ENCODE data around the gene MSTN.
"Not testable (repeated sequence)": the region's sequence is repeated elsewhere in the genome, so short reads cannot be mapped to it uniquely, and the experiment has no call there.

The MSTN gene

DNA sequence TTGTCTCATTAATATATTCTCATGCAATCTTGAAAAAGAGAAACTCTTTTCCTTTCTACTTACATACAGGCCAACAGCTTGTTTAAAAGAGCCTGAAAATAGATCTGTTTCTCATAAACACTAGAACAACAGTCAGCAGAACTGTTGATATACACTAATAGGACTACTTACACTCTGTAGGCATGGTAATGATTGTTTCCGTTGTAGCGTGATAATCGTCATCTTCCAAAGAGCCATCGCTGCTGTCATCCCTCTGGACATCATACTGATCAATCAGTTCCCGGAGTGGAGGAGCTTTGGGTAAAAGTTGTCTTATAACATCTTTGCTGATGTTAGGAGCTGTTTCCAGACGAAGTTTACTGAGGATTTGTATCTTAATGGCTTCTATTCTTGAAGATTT lies 476 bp downstream of the MSTN start:
- DNase-seq: no peak

DNA sequence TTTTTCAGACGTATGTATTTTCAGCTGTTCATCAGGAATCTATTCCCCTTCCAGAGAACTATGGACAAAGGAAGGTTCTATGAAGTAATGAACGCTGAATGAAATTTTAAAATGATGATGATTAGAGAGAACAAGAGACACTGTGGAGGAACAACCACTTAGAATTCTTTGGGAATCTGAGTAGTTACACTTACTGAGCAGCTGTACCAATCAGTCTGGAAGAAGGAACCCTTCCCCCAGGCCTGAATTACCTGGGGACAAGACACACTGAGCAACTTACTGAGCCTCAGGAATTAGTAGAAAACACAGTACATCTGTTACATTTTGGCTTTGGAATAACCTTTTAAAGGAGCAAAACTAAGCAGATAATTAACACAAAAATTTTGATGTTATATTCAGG lies 1.9 kb downstream of the MSTN start:
- no peak for DNase-seq

GRCh38 chr2:190060019-190060418 lies 2.5 kb downstream of the MSTN start:
- DNase-seq: no peak

GRCh38 chr2:190053426-190053825 lies 9.1 kb downstream of the MSTN start:
- no peak for DNase-seq

GRCh38 chr2:190052307-190052706 lies 10.2 kb downstream of the MSTN start:
- no peak for DNase-seq

DNA sequence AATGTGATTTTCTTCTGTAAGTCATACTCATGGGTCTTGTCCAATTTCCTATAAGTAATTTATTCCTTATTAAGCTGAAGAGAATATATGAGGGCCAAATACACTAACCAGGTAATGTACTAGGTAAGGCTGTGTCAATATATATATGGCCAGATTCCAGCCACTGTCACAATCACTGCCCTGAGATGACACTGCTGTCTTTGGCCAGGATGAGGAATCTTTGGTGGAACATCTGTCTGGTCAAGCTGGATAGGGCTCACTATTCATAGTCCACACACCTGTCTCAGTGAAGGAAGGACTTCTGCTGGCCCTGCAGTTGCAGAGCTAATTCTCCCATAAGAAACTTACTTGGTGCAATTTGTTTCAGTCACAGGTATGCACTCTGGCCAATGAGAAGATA lies 11.3 kb downstream of the MSTN start:
- DNase-seq: no peak

DNA sequence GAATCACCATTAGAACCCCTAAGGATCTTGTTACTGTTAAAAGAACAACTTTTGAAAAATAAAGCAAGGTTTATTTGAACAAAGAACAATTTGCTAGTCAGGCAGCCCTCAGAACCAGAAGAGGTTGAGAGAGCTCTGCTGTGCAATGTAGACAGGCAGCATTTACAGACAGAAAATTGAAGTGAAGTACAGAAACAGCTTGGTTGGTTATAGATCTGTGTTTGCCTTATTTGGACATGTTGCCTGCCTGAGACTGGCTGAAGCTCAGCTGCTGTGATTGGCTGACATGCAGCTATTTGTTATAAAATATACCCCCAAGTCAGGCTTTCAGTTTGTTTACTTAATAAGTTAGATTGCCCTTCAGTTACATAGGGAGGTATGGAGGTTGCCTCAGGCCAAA lies 12.5 kb downstream of the MSTN start:
- DNase-seq: peak; percentile 13

- DNase-seq: no peak
Observed at GRCh38 chr2:190044866-190045265, 17.7 kb downstream of the MSTN start.

GRCh38 chr2:190043441-190043840 lies 19.1 kb downstream of the MSTN start:
- DNase-seq: peak; percentile 8

GRCh38 chr2:190036071-190036470 lies 26.5 kb downstream of the MSTN start:
- DNase-seq: no peak

GRCh38 chr2:190034417-190034816 lies 28.1 kb downstream of the MSTN start:
- not testable (repeated sequence) for DNase-seq

DNA sequence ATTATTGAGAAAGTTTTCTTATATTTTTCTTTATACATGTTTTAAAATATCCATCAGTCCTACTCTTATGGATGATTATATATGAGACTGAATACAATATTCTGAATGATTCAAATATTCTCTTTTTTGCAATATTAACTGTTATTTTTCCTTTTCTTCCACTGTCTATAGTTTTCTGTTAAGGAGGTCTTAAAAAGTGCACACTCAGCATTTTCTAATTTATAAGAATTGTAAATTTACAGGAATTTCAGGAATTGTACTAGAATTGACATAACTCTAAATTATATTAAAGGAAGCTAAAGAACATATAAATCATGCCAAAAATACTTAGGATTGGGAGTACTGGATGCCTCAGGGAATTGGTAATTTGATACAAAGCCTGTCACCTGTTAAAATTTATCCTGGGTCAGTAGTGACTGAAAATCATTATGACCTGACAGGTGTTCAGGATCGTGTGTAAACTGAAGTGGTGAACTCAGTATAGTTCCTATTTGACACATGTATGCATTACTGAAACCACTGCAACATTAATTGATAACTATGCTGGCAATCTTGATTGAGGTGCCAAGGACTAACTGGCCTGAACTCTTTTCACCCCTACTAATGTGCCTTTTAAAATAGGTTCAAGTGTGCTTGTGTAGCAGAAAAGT lies 30.4 kb downstream of the MSTN start:
- DNase-seq: no peak

DNA sequence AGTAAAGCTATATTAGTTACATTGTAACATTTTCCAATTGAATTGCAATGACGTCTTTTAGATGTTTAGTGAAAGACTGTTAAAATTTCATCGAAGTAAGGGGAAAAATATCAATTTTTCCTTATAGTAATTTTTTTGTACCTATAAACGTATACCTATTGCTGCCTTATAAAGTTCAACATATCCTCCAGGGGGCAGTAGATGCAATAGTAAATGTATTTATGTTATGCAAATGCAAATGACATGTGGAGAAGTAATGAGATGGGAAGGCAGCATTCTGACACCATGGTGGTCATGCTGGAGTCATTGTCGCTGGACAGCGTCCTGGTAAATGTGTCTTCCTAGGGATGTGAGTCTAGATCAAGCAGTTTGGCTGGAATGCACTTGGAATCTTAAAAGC lies 38.7 kb downstream of the MSTN start:
- DNase-seq: peak; percentile 37

DNA sequence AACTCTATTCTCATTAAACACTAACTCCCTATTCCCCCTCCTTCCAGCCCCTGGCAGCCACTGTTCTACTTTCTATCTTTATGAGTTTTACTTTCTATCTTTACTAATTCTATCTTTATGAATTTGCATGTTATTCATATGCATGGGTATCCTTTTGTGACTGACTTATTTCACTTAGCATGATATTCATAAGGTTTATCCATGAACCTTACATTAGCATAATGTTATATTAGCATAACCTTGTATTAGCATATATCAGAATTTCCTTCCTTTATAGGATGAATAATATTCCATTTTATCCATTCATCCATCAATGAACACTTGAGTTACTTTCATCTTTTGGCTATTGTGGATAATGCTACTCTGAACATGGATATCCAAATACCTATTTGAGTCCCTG lies 41.8 kb downstream of the MSTN start:
- DNase-seq: no peak

DNA sequence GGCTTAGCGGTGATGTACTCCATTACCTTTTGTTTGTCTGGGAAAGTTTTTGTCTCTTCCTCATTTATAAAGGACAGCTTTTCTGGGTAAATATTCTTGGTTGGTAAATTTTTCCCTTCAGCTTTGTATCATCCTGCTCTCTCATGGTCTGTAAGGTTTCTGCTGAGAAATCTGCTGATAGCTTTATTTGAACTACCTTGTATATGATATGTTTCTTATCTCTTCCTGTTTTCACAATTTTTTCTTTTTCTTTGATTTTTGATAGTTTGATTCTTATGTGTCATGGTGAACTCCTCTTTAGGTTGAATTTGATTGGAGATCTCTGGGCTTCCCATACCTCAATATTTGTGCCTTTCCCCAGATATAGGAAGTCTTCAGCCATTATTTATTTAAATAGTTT lies 44.7 kb downstream of the MSTN start:
- DNase-seq: no peak

DNA sequence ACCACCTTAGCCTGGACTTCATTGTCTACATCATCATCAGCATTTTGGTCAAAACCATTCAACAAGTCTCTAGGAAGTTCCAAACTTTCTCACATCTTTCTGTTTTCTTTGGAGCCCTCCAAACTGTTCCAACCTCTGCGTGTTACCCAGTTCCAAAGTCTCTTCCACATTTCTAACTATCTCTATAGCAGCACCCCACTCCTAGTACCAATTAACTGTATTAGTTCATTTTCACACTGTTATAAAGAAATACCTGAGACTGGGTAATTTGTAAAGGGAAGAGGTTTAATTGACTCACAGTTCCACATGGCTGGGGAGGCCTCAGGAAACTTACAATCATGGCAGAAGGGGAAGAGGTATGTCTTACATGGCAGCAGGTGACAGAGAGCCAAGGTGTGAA lies 46.6 kb downstream of the MSTN start:
- not testable (repeated sequence) for DNase-seq
